ENCODE data around the gene TTC34.

Gene TTC34

GRCh38 chr1:2631136-2632050, 170.1 kb downstream of the TTC34 start:
- Histone ChIP-seq H3K9ac (ENCODE audit: low read depth, low read length, poor library complexity) (peak overlapping the region; percentile 73), H3K79me1 (ENCODE audit: low read depth, low read length) (no peaks in the 10 kb centered on the region), H3K4ac (ENCODE audit: low read length) (peak overlapping the region; percentile 29), H2BK15ac (ENCODE audit: low read length) (no peak overlapping the region), H2AFZ (ENCODE audit: low read length) (no peak overlapping the region), H3K9me3 (replicated peaks in 1 of 2; ENCODE audit: control insufficient read depth in 2 of 2, insufficient read depth in 1 of 2, low read depth in 1 of 2, low read length in 2 of 2) (peaks cover 2 to 9% of the 10 kb centered on the region in 2 donors), H3K18ac (ENCODE audit: low read length) (peak overlapping the region; percentile 73), H3K4me1 (ENCODE audit: control insufficient read depth in 2 of 2, insufficient read depth in 1 of 2, low read depth in 1 of 2, low read length in 2 of 2) (peaks cover 3 to 8% of the 10 kb centered on the region in 2 donors), H2BK120ac (ENCODE audit: low read depth, low read length) (peak overlapping the region; percentile 8), H2BK12ac (ENCODE audit: low read length) (peak overlapping the region; percentile 92), H3K4me2 (ENCODE audit: insufficient read depth, low read length, poor library complexity, severe bottlenecking) (no peak overlapping the region), H3K23ac (ENCODE audit: low read depth, low read length, poor library complexity) (peak overlapping the region; percentile 82), H4K91ac (ENCODE audit: low read depth, low read length, poor library complexity) (no peak overlapping the region), H2BK5ac (ENCODE audit: low read length) (peak overlapping the region; percentile 45), H3K27me3 (ENCODE audit: control insufficient read depth in 3 of 3, insufficient read depth in 3 of 3, low read depth in 1 of 3, low read length in 3 of 3) (peaks cover 15 to 54% (median 33%) of the 10 kb centered on the region in 3 experiments), H2AK5ac (ENCODE audit: low read depth, low read length) (peak overlapping the region; percentile 49), H3K4me3 (ENCODE audit: low read length in 2 of 2) (peak overlapping the region in 1 of 2 donors; percentile 51), H4K8ac (ENCODE audit: low read depth, low read length) (no peak overlapping the region), H3K27ac (replicated peaks; ENCODE audit: low read length) (no peak overlapping the region), H3K36me3 (replicated peaks in 1 of 2; ENCODE audit: control insufficient read depth in 2 of 2, insufficient read depth in 2 of 2, low read length in 2 of 2) (no peaks in the 10 kb centered on the region), H3K14ac (ENCODE audit: low read length) (peak overlapping the region; percentile 15)
- DNase-seq (ENCODE audit: low spot score): no peak
- WGBS, 2 donors (ENCODE audit: extremely low coverage in 2 of 2, insufficient read length in 2 of 2, insufficient replicate concordance in 1 of 2): no CpG with 5 or more reads among the region's 24 CpGs

GRCh38 chr1:2630498-2631135, 170.9 kb downstream of the TTC34 start:
- no peaks in the 10 kb centered on the region for H3K79me1 ChIP-seq (ENCODE audit: low read depth, low read length)
- peak overlapping the region; percentile 73 for H3K9ac ChIP-seq (ENCODE audit: low read depth, low read length, poor library complexity)
- no peak overlapping the region for H3K18ac ChIP-seq (ENCODE audit: low read length)
- no peak overlapping the region for H3K4ac ChIP-seq (ENCODE audit: low read length)
- no peak overlapping the region for H3K27ac ChIP-seq (replicated peaks; ENCODE audit: low read length)
- DNase-seq (ENCODE audit: low spot score): no peak
- H3K9me3 ChIP-seq (replicated peaks in 1 of 2; ENCODE audit: control insufficient read depth in 2 of 2, insufficient read depth in 1 of 2, low read depth in 1 of 2, low read length in 2 of 2): peaks cover 2 to 9% of the 10 kb centered on the region in 2 donors
- peak overlapping the region; percentile 95 for H3K14ac ChIP-seq (ENCODE audit: low read length)
- no peak overlapping the region for H2BK15ac ChIP-seq (ENCODE audit: low read length)
- H3K36me3 ChIP-seq (replicated peaks in 1 of 2; ENCODE audit: control insufficient read depth in 2 of 2, insufficient read depth in 2 of 2, low read length in 2 of 2): no peaks in the 10 kb centered on the region
- H4K8ac ChIP-seq (ENCODE audit: low read depth, low read length): no peak overlapping the region
- H3K23ac ChIP-seq (ENCODE audit: low read depth, low read length, poor library complexity): peak overlapping the region; percentile 82
- WGBS, 2 donors (ENCODE audit: extremely low coverage in 2 of 2, insufficient read length in 2 of 2, insufficient replicate concordance in 1 of 2): no CpG with 5 or more reads among the region's 35 CpGs
- H2BK120ac ChIP-seq (ENCODE audit: low read depth, low read length): peak overlapping the region; percentile 8
- H3K4me2 ChIP-seq (ENCODE audit: insufficient read depth, low read length, poor library complexity, severe bottlenecking): no peak overlapping the region
- no peak overlapping the region for H2AK5ac ChIP-seq (ENCODE audit: low read depth, low read length)
- H2BK5ac ChIP-seq (ENCODE audit: low read length): no peak overlapping the region
- no peak overlapping the region for H2AFZ ChIP-seq (ENCODE audit: low read length)
- peak overlapping the region; percentile 92 for H2BK12ac ChIP-seq (ENCODE audit: low read length)
- H3K4me3 ChIP-seq (ENCODE audit: low read length in 2 of 2): peak overlapping the region in 1 of 2 donors; percentile 51
- no peak overlapping the region for H4K91ac ChIP-seq (ENCODE audit: low read depth, low read length, poor library complexity)
- peaks cover 17 to 62% (median 38%) of the 10 kb centered on the region in 3 experiments for H3K27me3 ChIP-seq (ENCODE audit: control insufficient read depth in 3 of 3, insufficient read depth in 3 of 3, low read depth in 1 of 3, low read length in 3 of 3)
- peaks cover 3 to 8% of the 10 kb centered on the region in 2 donors for H3K4me1 ChIP-seq (ENCODE audit: control insufficient read depth in 2 of 2, insufficient read depth in 1 of 2, low read depth in 1 of 2, low read length in 2 of 2)

GRCh38 chr1:2629627-2630497, 171.6 kb downstream of the TTC34 start:
- Histone ChIP-seq H2BK5ac (ENCODE audit: low read length) (no peak overlapping the region), H3K27ac (replicated peaks; ENCODE audit: low read length) (no peak overlapping the region), H3K18ac (ENCODE audit: low read length) (peak overlapping the region; percentile 94), H3K4me1 (ENCODE audit: control insufficient read depth in 2 of 2, insufficient read depth in 1 of 2, low read depth in 1 of 2, low read length in 2 of 2) (peaks cover 3 to 8% of the 10 kb centered on the region in 2 donors), H2BK12ac (ENCODE audit: low read length) (peak overlapping the region; percentile 35), H3K9me3 (replicated peaks in 1 of 2; ENCODE audit: control insufficient read depth in 2 of 2, insufficient read depth in 1 of 2, low read depth in 1 of 2, low read length in 2 of 2) (peaks cover 2 to 9% of the 10 kb centered on the region in 2 donors), H4K8ac (ENCODE audit: low read depth, low read length) (no peak overlapping the region), H2AFZ (ENCODE audit: low read length) (no peak overlapping the region), H2BK120ac (ENCODE audit: low read depth, low read length) (no peak overlapping the region), H3K4me2 (ENCODE audit: insufficient read depth, low read length, poor library complexity, severe bottlenecking) (peak overlapping the region; percentile 95), H3K23ac (ENCODE audit: low read depth, low read length, poor library complexity) (peak overlapping the region; percentile 82), H3K9ac (ENCODE audit: low read depth, low read length, poor library complexity) (no peak overlapping the region), H2BK15ac (ENCODE audit: low read length) (peak overlapping the region; percentile 35), H4K91ac (ENCODE audit: low read depth, low read length, poor library complexity) (no peak overlapping the region), H2AK5ac (ENCODE audit: low read depth, low read length) (peak overlapping the region; percentile 58), H3K4me3 (ENCODE audit: low read length in 2 of 2) (peak overlapping the region in 1 of 2 donors; percentile 51), H3K4ac (ENCODE audit: low read length) (peak overlapping the region; percentile 42), H3K36me3 (replicated peaks in 1 of 2; ENCODE audit: control insufficient read depth in 2 of 2, insufficient read depth in 2 of 2, low read length in 2 of 2) (no peaks in the 10 kb centered on the region), H3K27me3 (ENCODE audit: control insufficient read depth in 3 of 3, insufficient read depth in 3 of 3, low read depth in 1 of 3, low read length in 3 of 3) (peaks cover 17 to 69% (median 38%) of the 10 kb centered on the region in 3 experiments), H3K14ac (ENCODE audit: low read length) (peak overlapping the region; percentile 95), H3K79me1 (ENCODE audit: low read depth, low read length) (no peaks in the 10 kb centered on the region)
- WGBS, 2 donors (ENCODE audit: extremely low coverage in 2 of 2, insufficient read length in 2 of 2, insufficient replicate concordance in 1 of 2): no CpG with 5 or more reads among the region's 23 CpGs
- no peak for DNase-seq (ENCODE audit: low spot score)
